ENCODE results near the gene ULK3. TPM values are rescaled to one million over a fixed set of nuclear protein-coding genes. Genes with fewer than 3 reads are reported as not detected.

The ULK3 gene
- total and polyA plus RNA-seq, 10 of the 15 experiments (the other 5 are each of a cell fraction or from before 2014, with no cell fraction given), result 0.64 to 38.8 (median 27.1) TPM

GRCh38 chr15:74798388-74799254 is 44.3 kb downstream of the ULK3 start (continued):
- TF ChIP-seq, protein P1, sequence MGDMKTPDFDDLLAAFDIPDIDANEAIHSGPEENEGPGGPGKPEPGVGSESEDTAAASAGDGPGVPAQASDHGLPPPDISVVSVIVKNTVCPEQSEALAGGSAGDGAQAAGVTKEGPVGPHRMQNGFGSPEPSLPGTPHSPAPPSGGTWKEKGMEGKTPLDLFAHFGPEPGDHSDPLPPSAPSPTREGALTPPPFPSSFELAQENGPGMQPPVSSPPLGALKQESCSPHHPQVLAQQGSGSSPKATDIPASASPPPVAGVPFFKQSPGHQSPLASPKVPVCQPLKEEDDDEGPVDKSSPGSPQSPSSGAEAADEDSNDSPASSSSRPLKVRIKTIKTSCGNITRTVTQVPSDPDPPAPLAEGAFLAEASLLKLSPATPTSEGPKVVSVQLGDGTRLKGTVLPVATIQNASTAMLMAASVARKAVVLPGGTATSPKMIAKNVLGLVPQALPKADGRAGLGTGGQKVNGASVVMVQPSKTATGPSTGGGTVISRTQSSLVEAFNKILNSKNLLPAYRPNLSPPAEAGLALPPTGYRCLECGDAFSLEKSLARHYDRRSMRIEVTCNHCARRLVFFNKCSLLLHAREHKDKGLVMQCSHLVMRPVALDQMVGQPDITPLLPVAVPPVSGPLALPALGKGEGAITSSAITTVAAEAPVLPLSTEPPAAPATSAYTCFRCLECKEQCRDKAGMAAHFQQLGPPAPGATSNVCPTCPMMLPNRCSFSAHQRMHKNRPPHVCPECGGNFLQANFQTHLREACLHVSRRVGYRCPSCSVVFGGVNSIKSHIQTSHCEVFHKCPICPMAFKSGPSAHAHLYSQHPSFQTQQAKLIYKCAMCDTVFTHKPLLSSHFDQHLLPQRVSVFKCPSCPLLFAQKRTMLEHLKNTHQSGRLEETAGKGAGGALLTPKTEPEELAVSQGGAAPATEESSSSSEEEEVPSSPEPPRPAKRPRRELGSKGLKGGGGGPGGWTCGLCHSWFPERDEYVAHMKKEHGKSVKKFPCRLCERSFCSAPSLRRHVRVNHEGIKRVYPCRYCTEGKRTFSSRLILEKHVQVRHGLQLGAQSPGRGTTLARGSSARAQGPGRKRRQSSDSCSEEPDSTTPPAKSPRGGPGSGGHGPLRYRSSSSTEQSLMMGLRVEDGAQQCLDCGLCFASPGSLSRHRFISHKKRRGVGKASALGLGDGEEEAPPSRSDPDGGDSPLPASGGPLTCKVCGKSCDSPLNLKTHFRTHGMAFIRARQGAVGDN (IDR thresholded peaks at IDR 0.05), result peak; percentile 90
- TF ChIP-seq MXI1 (IDR thresholded peaks at IDR 0.05; ENCODE audit: low read depth, low read length), result peak; percentile 74
- TF ChIP-seq SKIL (IDR thresholded peaks at IDR 0.05; ENCODE audit: low read depth, poor library complexity, severe bottlenecking), result no peak
- TF ChIP-seq SMAD5 (IDR thresholded peaks at IDR 0.05; ENCODE audit: low read depth), result no peak
- TF ChIP-seq TCF3 (IDR thresholded peaks at IDR 0.05; ENCODE audit: borderline replicate concordance, insufficient read depth, low read depth, low read length), result peak; percentile 83; the same call in 1 of the 2 replicates
- peak; percentile 57; the same call in 1 of the 2 replicates for TF ChIP-seq DPF2 (IDR thresholded peaks at IDR 0.05)
- peak; percentile 64 for TF ChIP-seq USF1 (IDR thresholded peaks at IDR 0.05; ENCODE audit: borderline replicate concordance, extremely low read length, insufficient read depth, low read depth, low read length)
- TF ChIP-seq, protein P2, sequence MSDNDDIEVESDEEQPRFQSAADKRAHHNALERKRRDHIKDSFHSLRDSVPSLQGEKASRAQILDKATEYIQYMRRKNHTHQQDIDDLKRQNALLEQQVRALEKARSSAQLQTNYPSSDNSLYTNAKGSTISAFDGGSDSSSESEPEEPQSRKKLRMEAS (IDR thresholded peaks at IDR 0.05; ENCODE audit: low read depth, low read length), result peak; percentile 60; the same call in 1 of the 2 replicates

All from GM12878 (cell line).